Measurements from ENCODE around the gene WFIKKN2. TPM values are rescaled to one million over a fixed set of nuclear protein-coding genes. Genes with fewer than 3 reads are reported as not detected.
A peak's percentile ranks its signal among the peaks of the same experiment; 100 is the strongest.

The WFIKKN2 gene
- total and polyA plus RNA-seq, 2 of the 13 experiments (the other 11 are each of a cell fraction or from before 2014, with no cell fraction given) = not detected

GRCh38 chr17:50865060-50865867, 29.9 kb downstream of the WFIKKN2 start (continued):
- TF ChIP-seq ATF6 (CRISPR knock-in tag; conservative IDR thresholded peaks at IDR 0.05) (no peak), THYN1 (CRISPR knock-in tag; IDR thresholded peaks at IDR 0.05; ENCODE audit: borderline replicate concordance, low read depth) (no peak), ZBTB26 (CRISPR knock-in tag; IDR thresholded peaks at IDR 0.05; ENCODE audit: borderline replicate concordance) (no peak; the same call in 1 of the 2 replicates), ZNF383 (CRISPR knock-in tag; IDR thresholded peaks at IDR 0.05; ENCODE audit: borderline replicate concordance) (0 out of 2 replicates have a peak, but pooled peaks have one; percentile 16), KAT8 (CRISPR knock-in tag; IDR thresholded peaks at IDR 0.05) (peak; percentile 12; the same call in 1 of the 2 replicates), ZFP37 (CRISPR knock-in tag; IDR thresholded peaks at IDR 0.05; ENCODE audit: borderline replicate concordance) (0 out of 2 replicates have a peak, but pooled peaks have one; percentile 17), ZNF777 (CRISPR knock-in tag; IDR thresholded peaks at IDR 0.05) (no peak), SMYD3 (CRISPR knock-in tag; IDR thresholded peaks at IDR 0.05) (peak; percentile 72; the same call in 1 of the 2 replicates), HOXA9 (CRISPR knock-in tag; IDR thresholded peaks at IDR 0.05; ENCODE audit: borderline replicate concordance) (no peak), NR2C2 (CRISPR knock-in tag; IDR thresholded peaks at IDR 0.05; ENCODE audit: borderline replicate concordance) (no peak; the same call in 1 of the 2 replicates), SPEN (CRISPR knock-in tag; IDR thresholded peaks at IDR 0.05; ENCODE audit: low read depth) (peak; percentile 34; the same call in 1 of the 2 replicates), MTF1 (CRISPR knock-in tag; IDR thresholded peaks at IDR 0.05) (no peak), ZC3H4 (CRISPR knock-in tag; IDR thresholded peaks at IDR 0.05; ENCODE audit: borderline replicate concordance) (no peak; the same call in 1 of the 2 replicates), ATF1 (CRISPR knock-in tag; IDR thresholded peaks at IDR 0.05) (no peak), MAFG (CRISPR knock-in tag; IDR thresholded peaks at IDR 0.05) (no peak), ZNF768 (CRISPR knock-in tag; IDR thresholded peaks at IDR 0.05) (peak; percentile 15; the same call in 1 of the 2 replicates), ZFP82 (CRISPR knock-in tag; IDR thresholded peaks at IDR 0.05; ENCODE audit: borderline replicate concordance) (peak; percentile 1; the same call in 1 of the 2 replicates), ZNF589 (CRISPR knock-in tag; conservative IDR thresholded peaks at IDR 0.05) (no peak), SOX6 (IDR thresholded peaks at IDR 0.05) (no peak), SOX6 (CRISPR knock-in tag; IDR thresholded peaks at IDR 0.05) (0 out of 2 replicates have a peak, but pooled peaks have one; percentile 8), ZNF776 (CRISPR knock-in tag; IDR thresholded peaks at IDR 0.05) (no peak), NFYB (CRISPR knock-in tag; IDR thresholded peaks at IDR 0.05) (no peak), HNF4G (IDR thresholded peaks at IDR 0.05; ENCODE audit: borderline replicate concordance, low read depth, low read length) (peak; percentile 70; the same call in 1 of the 2 replicates), HNF4G (CRISPR knock-in tag; IDR thresholded peaks at IDR 0.05; ENCODE audit: borderline replicate concordance, low read depth) (no peak), ZBTB20 (CRISPR knock-in tag; IDR thresholded peaks at IDR 0.05; ENCODE audit: borderline replicate concordance, low read depth) (no peak), ZNF292 (CRISPR knock-in tag; IDR thresholded peaks at IDR 0.05; ENCODE audit: borderline replicate concordance, low read depth) (peak; percentile 45; the same call in 1 of the 2 replicates), PHF5A (CRISPR knock-in tag; IDR thresholded peaks at IDR 0.05; ENCODE audit: low read depth, unreplicated experiment) (peak; percentile 29), ZNF282 (IDR thresholded peaks at IDR 0.05; ENCODE audit: partially characterized antibody) (no peak), ZNF441 (CRISPR knock-in tag; IDR thresholded peaks at IDR 0.05; ENCODE audit: borderline replicate concordance) (0 out of 2 replicates have a peak, but pooled peaks have one; percentile 16)
